Pancreas (tissue), 10 donors: ENCODE data around the gene TBL2. TPM values are rescaled to one million over a fixed set of nuclear protein-coding genes. Genes with fewer than 3 reads are reported as not detected.
A peak's percentile ranks its signal among the peaks of the same experiment; 100 is the strongest.

Experiments used
- ATAC-seq, 4 donors: fragments of 200-7000 bp; cut with Tn5 transposase; one replicate each; pipeline versions ENCODE4 v1.8.0 to v1.9.1; 2020; ENCODE audit warnings: mild to moderate bottlenecking in 4 of 4, moderate library complexity in 4 of 4
- DNase-seq, 6 donors: peaks; one replicate each; pipeline ENCODE4 v3.0.0-alpha.2; 2020
- FAIRE-seq: peaks from 2 replicates; lab custom pipeline; 2012; peaks lifted over from hg19 to GRCh38; lab: Jason Lieb, UNC
- H3K27ac ChIP-seq, 4 donors: fragments of 200-600 bp; sonication (generic); 1 replicate in 3 of 4; 2 replicates in 1 of 4; pipeline versions ENCODE4 v1.5.0 to v1.8.0; 2020
- H3K27me3 ChIP-seq, 4 donors: fragments of 200-600 bp; one replicate each; pipeline ENCODE4 v1.8.0; 2021
- H3K36me3 ChIP-seq, 3 donors: fragments of 200-600 bp; sonication (generic) in 1 of 3; one replicate each; pipeline versions ENCODE4 v1.5.0 to v1.8.0; 2020 to 2021
- H3K4me1 ChIP-seq, 3 donors: fragments of 200-600 bp; one replicate each; pipeline ENCODE4 v1.8.0; 2021
- H3K4me3 ChIP-seq, 4 donors: fragments of 200-600 bp; sonication (generic) in 2 of 4; one replicate each; pipeline versions ENCODE4 v1.5.0 to v1.8.0; 2020 to 2021
- H3K9me3 ChIP-seq, 4 donors: fragments of 200-600 bp; one replicate each; pipeline ENCODE4 v1.8.0; 2021
- WGBS, 2 donors: extraction: QIAGEN DNeasy Blood & Tissue Kit; methylation state at CpG; one replicate each; pipeline ENCODE4 v1.1.7; 2013; 5-methylcytosine and 5-hydroxymethylcytosine counted together
- intact Hi-C, 3 donors: fragments of 100-400 bp; cut with DNase I; formaldehyde crosslinking; loops; one replicate each; pipeline versions ENCODE4 v1.11.1 to v1.14.2; 2022
- polyA plus RNA-seq, 2 donors: library from polyadenylated mRNA; stranded (reverse); fragments of 200-250 nt; gene quantifications; one replicate each; pipeline ENCODE4 v1.2.3, GENCODE V29; 2013
- total RNA-seq, 6 donors: library from RNA; stranded (reverse); fragmentation: NEBNext Ultra II Directional in 4 of 6; extraction: Animal tissue kit (Norgen Biotek cat#: 25700) in 4 of 6; gene quantifications; one replicate each; pipeline versions ENCODE4 v1.2.1 to v1.2.4, GENCODE V29; 2021 to 2023
- TF ChIP-seq, protein P1 (sequence below), 4 donors: fragments of 200-600 bp; sonication (generic) in 3 of 4; IDR thresholded peaks; one replicate each; pipeline versions ENCODE4 v1.5.0 to v1.8.0; 2021; ENCODE audit warnings: antibody characterized with exemption in 4 of 4
- donor health status: healthy with polysubstance abuse.
- donor health status: DM: no; HTN: no; CAD: no; lungs with moderate emphysema.
- donor health status: DM: no; HTN: no; CAD: no.
- donor health status: control.
- donor health status: control.
- donor health status: Bipolar disorder and iron deficiency.
- donor health status: DM: yes; HTN: yes; CAD: no.
- donor health status: DM: no; HTN: no; CAD: no.
- donor health status: DM: no; HTN: no; CAD: no.
- donor health status: DM: yes; HTN: yes; CAD: no.

Gene TBL2
- total and polyA plus RNA-seq, 8 donors = 17.2 to 38.9 (median 27.0) TPM

- intact Hi-C loops = no loop called here
- Histone ChIP-seq H3K27me3 (no peaks in the 10 kb centered on the region), H3K27ac (no peak overlapping the region), H3K4me3 (no peak overlapping the region), H3K36me3 (no peaks in the 10 kb centered on the region), H3K4me1 (peaks cover 6 to 12% (median 10%) of the 10 kb centered on the region in 3 donors), H3K9me3 (no peaks in the 10 kb centered on the region)
- WGBS, 2 donors = 45 to 52% methylated on average over 11 of the region's 11 CpGs
- ATAC-seq (no peak), DNase-seq (peak in 1 of 6 donors; percentile 19), FAIRE-seq (no peak)
- TF ChIP-seq, protein P1, sequence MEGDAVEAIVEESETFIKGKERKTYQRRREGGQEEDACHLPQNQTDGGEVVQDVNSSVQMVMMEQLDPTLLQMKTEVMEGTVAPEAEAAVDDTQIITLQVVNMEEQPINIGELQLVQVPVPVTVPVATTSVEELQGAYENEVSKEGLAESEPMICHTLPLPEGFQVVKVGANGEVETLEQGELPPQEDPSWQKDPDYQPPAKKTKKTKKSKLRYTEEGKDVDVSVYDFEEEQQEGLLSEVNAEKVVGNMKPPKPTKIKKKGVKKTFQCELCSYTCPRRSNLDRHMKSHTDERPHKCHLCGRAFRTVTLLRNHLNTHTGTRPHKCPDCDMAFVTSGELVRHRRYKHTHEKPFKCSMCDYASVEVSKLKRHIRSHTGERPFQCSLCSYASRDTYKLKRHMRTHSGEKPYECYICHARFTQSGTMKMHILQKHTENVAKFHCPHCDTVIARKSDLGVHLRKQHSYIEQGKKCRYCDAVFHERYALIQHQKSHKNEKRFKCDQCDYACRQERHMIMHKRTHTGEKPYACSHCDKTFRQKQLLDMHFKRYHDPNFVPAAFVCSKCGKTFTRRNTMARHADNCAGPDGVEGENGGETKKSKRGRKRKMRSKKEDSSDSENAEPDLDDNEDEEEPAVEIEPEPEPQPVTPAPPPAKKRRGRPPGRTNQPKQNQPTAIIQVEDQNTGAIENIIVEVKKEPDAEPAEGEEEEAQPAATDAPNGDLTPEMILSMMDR (IDR thresholded peaks at IDR 0.05) = no peak
Observed at GRCh38 chr7:73560109-73560835, 18.1 kb downstream of the TBL2 start.

DNA sequence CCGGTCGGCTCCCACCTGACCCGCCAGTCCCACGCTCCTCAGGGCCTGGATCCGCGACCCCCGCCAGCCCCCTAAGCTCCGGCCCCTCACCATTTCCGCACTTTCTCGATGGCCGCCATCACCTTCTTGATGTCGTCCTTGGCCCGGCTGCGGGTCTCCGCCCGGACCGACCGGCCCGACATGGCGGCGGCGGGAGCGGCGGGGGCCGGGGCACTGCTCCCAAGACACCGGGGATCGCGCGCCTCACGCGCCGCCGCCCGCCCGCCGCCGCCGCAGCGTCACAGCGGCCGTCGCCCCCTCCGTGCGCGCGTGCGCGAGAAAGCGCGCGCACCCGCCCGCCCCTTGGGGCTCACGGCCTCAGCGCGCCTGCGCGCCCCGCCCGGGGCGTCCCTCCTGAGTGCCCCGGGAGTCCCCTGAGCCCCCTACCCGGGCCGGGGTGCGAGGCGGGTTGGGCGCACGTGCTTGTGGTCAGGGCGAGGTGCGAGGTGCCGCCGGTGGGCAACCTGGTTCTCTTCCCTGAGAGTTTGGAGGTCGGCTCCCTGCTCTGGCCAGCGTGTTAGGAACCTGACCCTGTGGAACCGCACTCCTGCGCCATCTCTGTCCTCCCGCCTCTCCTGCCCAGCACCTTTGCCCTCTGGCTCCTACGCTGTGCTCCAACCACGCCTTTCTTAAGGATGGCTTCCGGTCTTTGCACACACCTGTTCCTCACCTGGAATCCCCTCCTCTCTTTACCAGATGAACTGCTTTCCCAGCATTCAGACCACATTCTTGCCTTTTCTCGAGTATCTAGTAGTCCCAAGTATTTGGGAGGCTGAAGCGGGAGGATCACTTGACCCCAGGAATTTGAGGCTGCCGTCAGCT, 20.8 kb downstream of the TBL2 start, which contains the start of gene BCL7B:
BCL7B (minus strand) TSS at position 294 of the 861 bp plus-strand sequence; CDS start at position 182, 112 bp downstream.
- peak; percentile 60 to 90 (median 76) for DNase-seq
- Histone ChIP-seq H3K4me1 (peaks cover 6 to 12% (median 12%) of the 10 kb centered on the region in 3 donors), H3K4me3 (peak within 1 kb of the TSS; percentile 46 to 77 (median 59)), H3K36me3 (no peaks in the 10 kb centered on the region), H3K9me3 (no peaks in the 10 kb centered on the region), H3K27ac (peak within 1 kb of the TSS; percentile 96 to 97 (median 97)), H3K27me3 (no peaks in the 10 kb centered on the region)
- no peak for FAIRE-seq
- TF ChIP-seq, protein P1 (IDR thresholded peaks at IDR 0.05) = no peak
- WGBS, 2 donors = 4% methylated on average over 74 to 83 of the region's 83 CpGs
- intact Hi-C loops = no loop called here
- ATAC-seq = peak; percentile 64 to 79 (median 70)

- WGBS, 2 donors = 0 to 1% methylated on average over 20 to 36 of the region's 36 CpGs
- FAIRE-seq (no peak), ATAC-seq (peak; percentile 95 to 98 (median 96)), DNase-seq (peak; percentile 94 to 97 (median 96))
- H3K27ac ChIP-seq = peak overlapping the region; percentile 96 to 97 (median 97)
- intact Hi-C loops = no loop called here
- peaks cover 0 to 2% (median 0%) of the 10 kb centered on the region in 3 donors for H3K36me3 ChIP-seq
- H3K4me3 ChIP-seq = peak overlapping the region; percentile 36 to 77 (median 59)
- TF ChIP-seq, protein P1 (IDR thresholded peaks at IDR 0.05) = no peak
- no peaks in the 10 kb centered on the region for H3K27me3 ChIP-seq
- H3K4me1 ChIP-seq = peaks cover 6 to 12% (median 12%) of the 10 kb centered on the region in 3 donors
- H3K9me3 ChIP-seq = no peaks in the 10 kb centered on the region
Observed at GRCh38 chr7:73557108-73557396, 21.3 kb downstream of the TBL2 start.

GRCh38 chr7:73556208-73557107, 21.9 kb downstream of the TBL2 start:
- Histone ChIP-seq H3K4me3 (peak overlapping the region; percentile 36 to 77 (median 59)), H3K4me1 (peaks cover 6 to 12% (median 12%) of the 10 kb centered on the region in 3 donors), H3K27me3 (no peaks in the 10 kb centered on the region), H3K27ac (peak overlapping the region; percentile 96 to 97 (median 97)), H3K36me3 (peaks cover 0 to 8% (median 5%) of the 10 kb centered on the region in 3 donors), H3K9me3 (no peaks in the 10 kb centered on the region)
- intact Hi-C loops = no loop called here
- WGBS, 2 donors = 8 to 9% methylated on average over 28 of the region's 28 CpGs
- TF ChIP-seq, protein P1 (IDR thresholded peaks at IDR 0.05) = no peak
- FAIRE-seq (no peak), DNase-seq (peak in 1 of 6 donors; percentile 2), ATAC-seq (peak in 1 of 4 donors; percentile 2)
